HG03280 (cell line): Measurements from ENCODE around the gene COLGALT1.
"Not testable (repeated sequence)": the region's sequence is repeated elsewhere in the genome, so short reads cannot be mapped to it uniquely, and the experiment has no call there.

ENCODE experiments used
- ATAC-seq: cut with Tn5 transposase; IDR thresholded peaks from one replicate; pipeline ENCODE4 v1.9.1; 2021; ENCODE audit warnings: mild to moderate bottlenecking, moderate library complexity; ENCODE audit not compliant: unreplicated experiment

The COLGALT1 gene

GRCh38 chr19:17555480-17555928 is at the start of gene COLGALT1:
Gene COLGALT1 (plus strand): TSS chr19:17555649. CDS start chr19:17555714, 65 bp downstream.
- ATAC-seq = peak; percentile 95

DNA sequence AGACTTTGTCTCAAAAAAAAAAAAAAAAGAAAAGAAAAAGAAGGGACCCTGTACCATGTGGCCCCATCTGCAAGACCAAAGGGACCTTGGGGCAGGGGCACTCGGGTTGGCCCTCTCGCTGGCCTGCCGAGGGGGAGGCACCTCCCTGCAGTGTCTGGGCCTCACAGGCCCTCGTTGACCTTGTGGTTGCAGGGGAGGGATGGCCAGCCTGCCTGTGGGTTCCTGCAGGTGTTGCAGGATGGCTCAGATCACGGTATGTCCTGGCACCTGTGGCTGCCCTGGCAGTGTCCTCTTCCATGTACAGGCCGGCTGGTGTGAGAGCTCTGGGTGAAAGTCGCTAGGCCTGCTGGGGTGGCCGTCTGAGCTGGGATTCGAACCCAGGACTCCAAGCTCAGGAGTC is 48.7 kb upstream of the COLGALT1 start:
- no peak for ATAC-seq

DNA sequence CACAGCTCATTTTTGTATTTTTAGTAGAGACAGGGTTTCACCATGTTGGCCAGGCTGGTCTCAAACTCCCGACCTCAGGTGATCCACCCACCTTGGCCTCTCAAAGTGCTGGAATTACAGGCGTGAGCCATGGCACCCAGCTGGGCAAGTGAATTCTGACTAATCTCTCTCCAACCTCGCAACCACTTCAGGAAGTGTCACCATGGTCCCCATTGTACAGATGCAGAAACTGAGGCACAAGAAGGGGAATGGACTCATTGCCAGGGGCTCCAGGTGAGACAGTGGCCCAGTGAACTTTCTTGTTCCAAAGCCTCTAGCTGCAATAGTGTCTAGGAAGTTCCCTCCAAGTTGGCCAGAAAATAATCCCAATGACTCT is 46.9 kb upstream of the COLGALT1 start:
- not testable (repeated sequence) for ATAC-seq

GRCh38 chr19:17510220-17510993 is 45.0 kb upstream of the COLGALT1 start:
- ATAC-seq = no peak

- peak; percentile 64 for ATAC-seq
These were observed 43.5 kb upstream of the COLGALT1 start for GRCh38 chr19:17511724-17512573.

DNA sequence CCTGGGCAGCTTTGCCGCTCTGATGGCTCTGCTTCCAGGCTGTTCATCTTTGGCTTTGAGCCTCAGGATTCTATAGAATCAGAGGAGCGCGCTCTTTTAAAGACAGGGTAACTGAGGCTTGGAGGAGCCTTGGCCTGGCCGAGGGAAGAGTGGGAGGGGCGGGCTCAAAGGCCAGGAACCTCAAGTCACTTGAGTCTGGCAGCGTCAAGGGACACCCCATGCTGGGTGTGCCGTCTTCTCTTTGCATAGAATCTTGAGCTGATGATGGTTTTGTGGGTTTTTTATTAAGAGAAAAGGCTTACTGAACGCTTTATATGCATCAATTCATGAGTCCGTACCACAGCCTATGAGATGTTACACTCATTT is 42.9 kb upstream of the COLGALT1 start:
- no peak for ATAC-seq

DNA sequence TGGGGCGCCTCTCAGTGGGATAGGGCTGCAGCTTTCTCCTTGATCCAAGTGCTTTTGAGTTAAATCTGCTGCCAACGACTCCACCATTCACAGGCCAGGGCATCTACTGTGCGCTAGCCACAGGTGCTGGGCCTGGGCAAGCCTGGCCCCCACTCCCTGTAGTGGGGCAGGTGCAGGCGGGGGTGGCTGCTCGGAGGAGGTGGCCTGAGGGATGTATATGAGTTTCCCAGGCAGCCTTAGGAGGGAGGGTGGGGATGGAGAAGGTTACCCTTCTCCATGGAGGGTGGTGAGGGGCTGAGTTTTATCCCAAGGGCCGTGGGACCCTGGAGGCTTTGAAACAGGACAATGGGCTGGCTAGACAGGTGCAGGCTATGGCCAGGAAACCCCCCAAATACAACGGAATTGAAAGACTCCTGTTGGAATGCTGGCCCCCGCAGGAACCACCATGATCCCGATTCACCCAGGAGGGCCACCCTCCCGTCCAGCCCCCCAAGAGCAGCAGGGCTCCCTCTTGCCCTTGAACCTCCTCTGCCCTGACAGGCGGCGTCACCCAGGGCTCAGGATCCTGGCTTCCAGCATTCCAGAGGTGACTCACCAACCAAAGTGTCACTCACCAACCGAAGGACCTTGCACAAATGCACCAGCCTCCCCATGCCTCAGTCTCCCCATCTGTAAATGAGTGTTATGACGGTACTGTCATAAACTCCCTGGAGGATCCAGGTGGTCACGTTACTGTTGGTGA is 39.9 kb upstream of the COLGALT1 start:
- ATAC-seq = no peak

GRCh38 chr19:17517898-17518297 is 37.6 kb upstream of the COLGALT1 start:
- no peak for ATAC-seq

DNA sequence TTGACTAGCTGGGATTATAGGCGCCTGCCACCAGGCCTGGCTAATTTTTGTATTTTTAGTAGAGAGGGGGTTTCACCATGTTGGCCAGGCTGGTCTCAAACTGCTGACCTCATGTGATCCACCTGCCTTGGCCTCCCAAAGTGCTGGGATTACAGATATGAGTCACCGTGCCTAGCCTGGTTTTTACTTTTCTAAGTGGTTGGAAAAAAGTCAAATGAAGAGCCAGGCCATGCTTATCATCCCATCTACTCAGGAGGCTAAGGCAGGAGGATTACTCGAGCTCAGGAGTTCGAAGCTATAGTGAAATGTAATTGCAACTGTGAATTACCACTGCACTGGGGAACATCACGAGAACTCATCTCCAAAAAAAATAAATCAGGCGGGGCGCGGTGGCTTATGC is 36.8 kb upstream of the COLGALT1 start:
- ATAC-seq = not testable (repeated sequence)

- no peak for ATAC-seq
These were observed 35.5 kb upstream of the COLGALT1 start for GRCh38 chr19:17519967-17520366.

DNA sequence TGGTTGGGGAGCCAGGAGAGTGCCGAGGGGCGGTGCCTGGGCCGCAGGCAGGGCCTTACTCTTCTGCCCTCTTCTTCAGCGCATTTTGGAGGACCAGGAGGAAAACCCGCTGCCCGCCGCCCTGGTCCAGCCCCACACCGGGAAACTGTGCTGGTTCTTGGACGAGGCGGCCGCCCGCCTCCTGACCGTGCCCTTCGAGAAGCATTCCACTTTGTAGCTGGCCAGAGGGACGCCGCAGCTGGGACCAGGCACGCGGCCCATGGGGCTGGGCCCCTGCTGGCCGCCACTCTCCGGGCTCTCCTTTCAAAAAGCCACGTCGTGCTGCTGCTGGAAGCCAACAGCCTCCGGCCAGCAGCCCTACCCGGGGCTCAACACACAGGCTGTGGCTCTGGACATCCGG is 34.6 kb upstream of the COLGALT1 start:
- ATAC-seq = no peak

DNA sequence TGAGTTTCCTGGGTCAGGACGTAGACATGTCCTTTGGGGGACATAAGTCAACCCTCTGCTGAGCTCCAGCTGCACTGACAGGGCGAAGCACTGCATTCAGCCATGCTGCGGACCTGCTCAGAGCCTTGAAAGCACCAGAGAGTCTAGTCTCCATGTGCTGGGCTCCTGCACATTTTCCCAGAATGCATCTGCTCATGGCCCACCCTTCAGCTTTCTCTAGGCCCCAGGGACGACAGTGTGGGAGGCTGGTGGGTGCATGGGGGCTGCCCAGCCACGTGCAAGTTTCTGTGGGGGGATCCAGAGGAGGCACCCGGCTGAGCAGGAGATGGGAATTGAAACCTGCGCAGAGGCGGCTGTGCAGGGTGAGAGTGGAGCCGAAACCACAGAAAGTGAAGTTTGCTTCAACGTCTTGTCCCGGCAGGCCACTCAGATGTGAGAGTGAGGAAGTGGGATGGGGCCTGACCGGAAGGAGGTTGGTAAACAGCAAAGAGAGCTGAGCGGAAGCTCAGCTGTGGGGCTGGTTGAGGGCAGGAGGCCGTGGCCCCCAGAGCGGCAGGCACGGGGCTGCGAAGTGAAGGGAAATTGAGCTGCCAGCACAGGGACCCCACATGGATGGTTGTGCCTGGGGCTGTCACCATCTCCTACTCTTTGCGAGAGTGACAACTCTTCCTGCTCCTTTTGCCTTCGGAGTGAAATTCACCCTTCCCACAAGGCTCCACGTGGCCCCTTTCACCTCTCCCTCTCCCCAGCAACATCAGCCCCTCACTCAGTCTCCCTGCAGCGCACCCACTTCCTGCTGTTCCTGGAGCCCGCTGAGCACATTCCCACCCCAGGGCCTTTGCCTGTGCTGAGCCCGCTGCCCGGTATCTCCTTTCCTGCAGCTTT is 32.2 kb upstream of the COLGALT1 start:
- peak; percentile 78 for ATAC-seq

GRCh38 chr19:17524651-17525050 is 30.8 kb upstream of the COLGALT1 start:
- no peak for ATAC-seq

- no peak for ATAC-seq
These were observed 30.3 kb upstream of the COLGALT1 start for GRCh38 chr19:17525141-17525540.

DNA sequence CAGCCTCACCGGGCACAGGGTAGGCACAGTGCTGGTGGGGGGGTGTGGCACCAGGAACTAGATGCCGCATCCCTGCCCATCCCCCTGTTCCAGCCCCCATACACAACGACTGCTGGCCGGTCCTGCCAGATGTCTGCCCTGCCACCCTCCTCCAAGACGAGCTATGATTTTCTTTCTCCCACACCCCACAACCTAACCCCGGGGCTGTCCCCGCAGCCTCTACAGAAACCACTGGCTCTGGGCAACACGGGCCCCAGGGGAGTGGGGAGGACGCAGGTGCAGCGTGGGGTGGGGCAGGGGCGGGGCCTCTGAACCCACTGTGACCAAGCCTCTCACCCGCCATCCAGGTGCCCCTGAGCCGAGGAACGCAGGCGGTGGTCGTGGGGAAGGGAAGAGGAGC is 28.5 kb upstream of the COLGALT1 start:
- no peak for ATAC-seq

DNA sequence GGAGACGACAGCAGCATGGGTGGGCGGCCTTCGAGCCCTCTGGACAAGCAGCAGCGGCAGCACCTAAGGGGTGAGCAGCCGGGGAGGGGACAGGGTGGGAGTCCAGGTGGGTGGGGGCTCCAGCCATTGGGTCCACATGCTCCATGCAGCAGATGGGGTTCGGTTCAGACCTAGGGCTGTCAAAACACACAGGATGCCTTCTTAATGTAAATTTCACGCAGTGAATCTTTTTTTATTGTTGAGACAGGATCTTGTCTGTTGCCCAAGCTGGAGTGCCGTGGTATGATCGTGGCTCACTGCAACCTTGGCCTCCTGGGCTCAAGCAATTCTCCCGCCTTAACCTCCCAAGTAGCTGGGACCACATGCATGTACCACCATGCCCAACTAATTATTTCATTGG is 28.1 kb upstream of the COLGALT1 start:
- no peak for ATAC-seq

- ATAC-seq = no peak
These were observed 26.8 kb upstream of the COLGALT1 start for GRCh38 chr19:17528610-17529009.

- no peak for ATAC-seq
These were observed 25.9 kb upstream of the COLGALT1 start for GRCh38 chr19:17529239-17530158.

GRCh38 chr19:17530586-17530985 is 24.9 kb upstream of the COLGALT1 start:
- ATAC-seq = no peak
